ENCODE results near the gene UBR2.

- TF ChIP-seq POLR2A (IDR thresholded peaks at IDR 0.05): no peak
- TF ChIP-seq CTCF (IDR thresholded peaks at IDR 0.05): no peak
These were observed 115.5 kb downstream of the UBR2 start for GRCh38 chr6:42679358-42679757.

Data from adrenal gland (tissue), 5 donors.